D341Med (cell line): ENCODE measurements around the gene CPLX1.

Experiments used
- DNase-seq: peaks from one replicate; pipeline ENCODE4 v3.0.0; 2012; ENCODE audit warnings: low spot score

The CPLX1 gene

DNA sequence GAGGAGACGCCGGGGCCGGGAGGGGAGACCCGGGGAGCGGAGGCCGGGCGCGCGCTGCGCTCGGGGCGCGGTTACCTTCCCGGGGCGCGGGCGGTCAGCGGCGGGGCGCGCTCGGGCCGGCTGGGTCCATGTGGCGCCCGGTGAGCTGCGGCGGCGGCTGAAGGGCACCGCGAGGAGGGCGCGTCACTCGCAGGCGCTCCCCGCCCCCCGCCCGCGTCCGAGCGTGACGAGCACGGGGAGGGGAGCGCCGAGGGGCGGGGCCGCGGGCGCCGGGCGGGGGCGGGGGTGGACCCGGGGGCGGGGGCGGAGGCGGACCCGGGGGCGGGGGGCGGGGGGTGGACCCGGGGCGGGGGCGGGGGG lies at the start of gene CPLX1:
TSS of gene CPLX1 (minus strand) at position 159 of the 360 bp plus-strand sequence. CDS start 1,607 bp downstream, outside the sequence.
- DNase-seq = peak; percentile 97

DNA sequence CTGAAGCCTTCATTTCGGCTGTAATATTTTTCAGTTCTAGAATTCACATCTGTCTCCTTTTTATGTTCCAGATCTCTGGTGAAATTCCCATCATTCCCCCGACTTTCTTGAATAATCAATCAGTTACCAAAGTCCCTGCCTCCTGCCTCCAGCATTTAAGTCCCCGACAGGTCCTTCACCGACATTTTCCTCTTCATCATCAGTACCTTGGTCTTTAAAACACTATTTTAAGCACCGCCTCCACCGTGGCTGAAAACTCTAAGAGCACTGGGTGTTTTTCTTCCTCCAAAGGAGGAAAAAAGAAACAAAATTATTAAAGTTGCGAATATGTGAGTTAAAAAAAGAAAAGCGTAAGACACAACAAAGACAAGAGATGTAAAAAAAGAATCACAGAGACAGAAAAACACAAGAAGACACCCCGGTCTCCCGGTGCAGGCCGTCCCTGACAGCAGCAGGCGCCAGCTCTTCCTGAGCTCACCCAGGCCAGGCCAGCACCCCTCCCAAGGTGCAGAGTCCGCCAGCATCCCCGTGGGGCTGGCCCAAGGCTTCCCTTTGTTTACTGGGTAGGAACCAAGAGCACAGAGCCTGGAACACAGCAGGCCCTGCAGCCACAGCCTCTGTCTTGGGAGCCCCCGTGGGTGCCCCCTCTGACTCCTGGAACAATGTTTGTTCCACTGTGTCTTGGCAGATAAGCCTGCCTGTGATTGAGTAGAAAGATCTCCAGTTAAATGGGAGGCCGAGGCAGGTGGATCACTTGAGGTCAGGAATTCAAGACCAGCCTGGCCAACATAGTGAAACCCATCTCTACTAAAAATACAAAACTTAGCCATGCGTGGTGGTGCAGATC lies 49.3 kb upstream of the CPLX1 start:
- DNase-seq = no peak

- no peak for DNase-seq
Measured at GRCh38 chr4:874056-874455, 48.1 kb upstream of the CPLX1 start.

DNA sequence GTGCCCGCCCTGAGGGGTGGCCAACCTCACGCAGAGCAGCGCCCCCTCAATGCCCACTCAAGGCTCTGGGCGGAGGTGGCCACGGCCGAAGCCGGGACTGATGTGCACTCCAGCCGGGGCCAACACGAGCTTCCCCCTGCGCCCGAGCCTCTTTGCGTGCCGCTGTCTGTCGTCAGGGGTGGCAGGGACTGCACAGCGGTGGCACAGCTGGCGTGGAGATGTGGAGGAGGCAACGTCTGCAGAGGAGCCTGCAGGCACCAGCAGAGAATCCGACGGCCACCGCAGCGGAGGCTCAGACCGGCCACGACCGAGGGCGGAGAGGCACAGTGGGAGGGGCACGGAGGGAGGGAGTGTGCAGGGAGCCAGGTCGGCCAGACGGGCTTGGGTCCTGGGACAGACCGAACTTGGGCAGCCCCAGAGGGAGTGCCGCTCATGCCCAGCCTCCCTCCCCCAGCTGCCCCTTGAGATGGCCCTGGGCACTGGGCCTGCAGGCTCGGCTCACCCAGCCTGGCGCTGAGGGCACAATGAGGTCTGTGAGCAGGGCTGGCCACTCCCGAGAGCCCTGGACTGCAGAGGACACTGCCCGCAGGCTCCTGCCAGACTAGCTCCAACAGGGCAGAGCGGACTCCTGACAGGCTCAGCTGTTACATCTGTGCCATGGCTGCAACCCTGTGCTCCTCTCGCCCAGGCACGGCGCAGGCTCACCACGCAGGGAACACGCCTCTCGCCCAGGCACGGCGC lies 46.5 kb upstream of the CPLX1 start:
- DNase-seq = no peak

- no peak for DNase-seq
Measured at GRCh38 chr4:871484-871883, 45.6 kb upstream of the CPLX1 start.

GRCh38 chr4:870951-871350 lies 45.0 kb upstream of the CPLX1 start:
- DNase-seq = no peak

GRCh38 chr4:869776-870175 lies 43.8 kb upstream of the CPLX1 start:
- DNase-seq = no peak

- DNase-seq = no peak
Measured at GRCh38 chr4:868421-868820, 42.5 kb upstream of the CPLX1 start.

DNA sequence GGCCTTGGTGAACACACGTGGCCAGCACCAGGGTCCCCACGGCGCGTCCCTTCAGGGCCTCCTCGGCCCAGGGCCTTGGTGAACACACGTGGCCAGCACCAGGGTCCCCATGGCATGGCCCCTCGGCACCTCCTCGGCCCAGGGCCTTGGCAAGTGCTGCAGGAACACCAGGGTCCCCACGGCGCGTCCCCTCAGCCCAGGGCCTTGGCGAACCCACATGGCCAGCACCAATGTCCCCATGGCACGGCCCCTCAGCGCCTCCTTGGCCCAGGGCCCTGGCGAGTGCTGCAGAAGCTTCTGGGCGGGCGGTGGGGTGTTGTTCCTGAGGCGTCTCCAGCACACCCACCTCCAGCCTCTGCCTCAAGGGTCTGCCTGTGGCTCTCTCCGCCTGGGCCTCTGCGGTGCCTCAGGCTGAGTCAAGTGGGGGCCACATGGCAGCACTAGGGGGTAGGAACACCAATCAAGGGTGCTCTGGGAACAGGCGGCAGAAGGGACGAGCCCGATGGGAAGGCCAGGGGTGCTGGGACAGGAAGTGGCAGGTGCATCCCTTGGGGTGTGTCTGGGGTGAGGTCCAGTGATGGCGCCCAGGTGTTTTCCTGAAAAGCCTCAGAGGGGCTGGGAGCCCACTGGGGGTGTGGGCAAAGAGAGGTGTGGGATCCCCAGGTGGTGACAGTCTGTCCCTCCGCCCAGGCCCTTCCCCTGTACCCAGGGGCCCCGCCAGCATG lies 41.8 kb upstream of the CPLX1 start:
- no peak for DNase-seq

DNA sequence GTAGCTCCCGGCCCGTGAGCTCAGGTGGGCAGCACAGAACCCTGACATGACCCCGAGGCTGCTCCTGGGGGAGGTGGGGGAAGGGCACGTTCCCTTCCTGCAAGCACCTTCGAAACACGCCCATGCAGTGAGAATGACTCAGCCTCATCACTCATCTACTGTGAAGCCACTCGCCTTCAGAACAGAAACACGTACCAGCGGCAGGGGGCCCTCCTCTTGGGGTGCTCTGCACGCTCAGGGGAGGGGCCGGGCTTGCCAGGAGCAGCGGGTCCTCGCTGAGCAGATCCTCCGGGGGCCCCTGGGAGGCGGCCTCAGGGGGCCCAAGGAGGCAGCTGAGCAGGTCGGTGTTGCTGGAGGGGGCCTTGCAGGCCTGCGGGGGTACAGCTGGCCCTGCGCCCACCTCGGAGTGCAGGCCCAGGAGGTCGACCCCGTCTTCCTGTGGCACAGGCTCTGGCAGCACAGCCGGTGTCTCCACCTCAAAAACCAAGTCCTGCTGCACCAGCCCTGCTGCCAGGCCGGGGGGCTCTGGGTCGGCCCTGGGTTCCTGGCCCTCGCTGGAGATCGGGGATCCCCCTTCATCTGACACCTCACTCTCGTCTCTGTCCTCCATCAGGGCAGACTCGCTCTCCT lies 40.9 kb upstream of the CPLX1 start:
- no peak for DNase-seq

DNA sequence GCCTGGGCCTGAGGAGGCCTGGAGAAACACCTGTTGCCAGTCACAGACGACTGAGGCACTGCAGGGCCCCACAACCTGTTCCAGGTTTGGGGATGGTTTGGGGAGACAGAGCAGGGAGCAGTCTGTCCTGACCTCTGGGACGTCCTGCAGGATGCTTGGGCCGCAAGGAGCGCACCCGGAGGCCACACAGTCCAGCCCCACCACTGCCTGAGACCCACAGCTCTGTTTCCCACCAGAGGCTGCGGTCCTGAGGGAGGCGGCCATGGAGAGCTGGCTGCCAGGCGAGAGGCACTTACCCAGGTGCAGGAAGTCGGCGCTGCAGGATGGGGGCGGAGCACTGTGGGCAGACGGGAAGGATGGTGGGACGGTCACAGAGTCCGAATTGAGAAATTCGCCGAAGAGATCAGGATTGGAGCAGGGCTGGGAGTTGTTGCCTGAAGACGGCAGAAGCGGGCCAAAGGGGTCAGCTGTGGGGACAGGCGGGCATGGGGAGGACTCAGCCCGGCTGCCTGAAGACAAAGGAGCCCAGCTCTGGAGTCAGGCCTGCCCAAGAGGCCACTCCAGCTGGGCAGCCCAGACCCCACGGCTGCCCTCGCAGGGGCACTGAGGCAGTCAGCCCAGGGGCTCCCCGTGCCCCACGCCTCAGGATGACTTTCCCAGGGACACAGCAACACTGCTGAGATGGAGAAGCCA lies 40.3 kb upstream of the CPLX1 start:
- no peak for DNase-seq

DNA sequence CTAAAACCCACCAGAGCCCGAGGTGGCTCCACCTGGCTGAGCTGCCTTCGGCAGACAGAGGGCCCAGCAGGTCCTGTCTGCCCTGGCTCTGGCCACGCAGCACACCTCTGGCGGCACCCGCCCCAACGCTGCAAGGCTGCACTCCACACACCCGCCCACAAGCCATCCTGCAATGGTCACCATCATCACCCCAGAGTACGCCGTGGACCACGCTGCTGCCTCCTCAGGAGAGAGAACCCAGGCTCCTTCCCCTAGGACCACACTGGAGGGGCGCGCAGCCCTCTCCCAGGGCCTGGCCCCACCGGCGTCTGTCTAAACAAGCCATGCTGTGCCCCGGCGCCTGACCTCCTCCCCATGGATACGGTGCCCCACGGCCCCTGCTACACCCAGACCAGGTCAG lies 39.6 kb upstream of the CPLX1 start:
- DNase-seq = no peak

DNA sequence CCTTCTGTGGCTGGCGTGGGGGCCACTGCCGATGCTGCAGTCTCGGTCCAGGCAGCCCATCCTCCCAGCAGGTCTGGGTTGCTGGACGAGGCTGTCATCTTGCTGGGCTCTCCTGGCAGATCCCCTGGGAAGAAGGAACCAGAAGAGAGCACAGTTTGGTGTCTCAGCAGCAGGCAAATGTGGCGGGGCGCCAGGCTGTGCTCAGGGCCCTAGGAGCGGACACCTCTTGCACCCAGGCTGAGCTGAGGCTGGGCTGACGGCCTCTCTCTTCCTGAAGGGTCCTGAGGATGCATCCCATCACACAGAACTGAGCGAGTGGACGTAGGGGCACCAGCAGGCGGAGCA lies 39.2 kb upstream of the CPLX1 start:
- DNase-seq = no peak

DNA sequence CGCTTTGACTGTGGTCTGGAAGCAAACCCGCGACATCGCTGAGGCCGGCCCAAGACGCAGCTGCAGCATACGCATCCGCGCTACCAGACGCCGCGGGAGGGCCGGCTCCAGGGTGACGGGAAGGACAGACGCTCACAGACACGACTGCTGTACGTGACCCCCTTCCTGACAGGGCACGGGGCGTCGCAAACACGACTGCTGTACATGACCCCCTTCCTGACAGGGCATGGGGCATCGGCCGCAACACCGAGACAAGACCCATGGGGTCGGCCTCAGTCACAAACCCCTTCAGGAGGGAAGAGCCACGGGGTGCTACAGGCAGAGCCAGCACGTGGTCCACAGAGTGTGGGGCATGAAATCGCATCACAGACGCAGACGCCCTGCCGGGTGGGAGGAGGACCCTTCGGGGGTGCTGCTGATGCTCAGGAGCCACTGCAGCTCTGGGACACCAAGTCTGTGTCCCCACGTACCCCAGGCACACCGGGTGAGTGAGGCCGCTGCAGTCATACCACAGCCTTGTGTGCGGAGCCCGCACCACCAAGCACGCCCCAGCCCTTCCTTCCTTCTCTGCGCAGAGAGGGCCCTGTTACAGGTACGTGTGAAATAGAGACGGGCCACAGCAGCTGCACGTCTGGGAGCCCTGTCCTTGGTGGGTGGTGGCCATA lies 38.7 kb upstream of the CPLX1 start:
- no peak for DNase-seq

- no peak for DNase-seq
Measured at GRCh38 chr4:860561-860960, 34.6 kb upstream of the CPLX1 start.

GRCh38 chr4:859496-859895 lies 33.6 kb upstream of the CPLX1 start:
- no peak for DNase-seq

DNA sequence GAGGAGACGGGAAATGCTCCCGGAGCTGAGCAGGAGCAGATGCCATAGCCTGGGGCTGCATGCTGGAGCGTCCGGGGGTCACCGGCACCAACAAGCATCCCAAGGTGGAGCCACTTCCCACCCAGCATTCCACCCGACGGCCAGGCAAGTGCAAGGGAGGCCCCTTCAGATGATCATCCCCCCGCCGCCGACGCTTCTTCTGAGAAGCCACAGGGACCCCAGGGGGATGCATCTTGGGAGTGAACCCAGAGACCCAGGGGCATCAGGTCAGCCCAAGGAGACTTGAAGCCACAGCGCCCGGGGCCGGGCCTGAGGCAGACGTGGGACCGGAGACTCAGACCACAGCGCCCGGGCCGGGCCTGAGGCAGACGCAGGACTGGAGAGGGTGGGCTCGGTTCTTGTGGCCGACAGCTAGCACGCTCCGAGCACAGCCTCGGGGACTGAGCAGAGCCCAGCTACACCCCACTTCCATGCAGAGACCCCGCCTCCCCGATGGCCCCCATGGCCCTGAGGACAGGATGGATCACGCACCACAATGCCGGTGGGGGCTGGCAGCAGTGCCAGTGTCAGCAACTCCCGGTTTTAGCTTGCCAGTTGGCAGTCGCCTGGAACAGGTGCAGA lies 33.0 kb upstream of the CPLX1 start:
- no peak for DNase-seq

GRCh38 chr4:858041-858481 lies 32.1 kb upstream of the CPLX1 start:
- DNase-seq = no peak

DNA sequence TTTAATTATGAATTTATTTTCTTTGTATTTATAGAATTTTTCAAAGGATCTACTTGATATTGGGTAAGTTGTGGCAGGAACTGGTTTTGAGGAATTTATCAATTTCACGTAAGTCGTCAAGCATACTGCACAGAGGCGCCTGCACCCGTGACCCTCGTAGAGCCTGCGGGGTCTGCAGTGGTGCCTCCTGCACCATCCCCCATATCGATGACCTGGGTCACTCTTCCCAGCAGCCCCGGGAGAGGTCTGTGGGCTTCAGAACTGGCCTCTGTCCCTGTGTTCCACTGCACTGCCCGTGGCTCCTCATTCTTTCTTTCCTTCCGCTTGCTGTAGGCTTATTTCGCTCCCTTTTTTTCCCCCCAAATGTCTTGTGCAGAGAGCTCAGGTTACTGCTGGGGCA lies 31.5 kb upstream of the CPLX1 start:
- DNase-seq = no peak

DNA sequence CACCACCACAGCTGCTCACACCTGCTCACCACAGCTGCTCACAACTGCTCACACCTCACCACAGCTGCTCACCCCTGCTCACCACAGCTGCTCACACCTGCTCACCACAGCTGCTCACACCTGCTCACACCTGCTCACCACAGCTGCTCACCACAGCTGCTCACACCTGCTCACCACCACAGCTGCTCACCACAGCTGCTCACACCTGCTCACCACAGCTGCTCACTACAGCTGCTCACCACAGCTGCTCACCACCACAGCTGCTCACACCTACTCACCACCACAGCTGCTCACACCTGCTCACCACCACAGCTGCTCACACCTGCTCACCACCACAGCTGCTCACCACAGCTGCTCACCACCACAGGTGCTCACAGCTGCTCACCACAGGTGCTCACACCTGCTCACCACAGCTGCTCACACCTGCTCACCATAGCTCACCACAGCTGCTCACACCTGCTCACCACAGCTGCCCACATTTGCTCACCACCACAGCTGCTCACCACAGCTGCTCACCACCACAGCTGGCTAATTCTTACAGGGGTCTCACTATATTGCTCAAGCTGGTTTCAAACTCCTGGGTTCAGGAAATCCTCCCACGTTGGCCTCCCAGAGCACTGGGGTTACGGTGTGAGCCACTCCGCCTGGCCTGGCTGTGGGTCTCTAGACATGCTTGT lies 30.4 kb upstream of the CPLX1 start:
- DNase-seq = no peak
